ENCODE data around the gene DMD.

Gene DMD

DNA sequence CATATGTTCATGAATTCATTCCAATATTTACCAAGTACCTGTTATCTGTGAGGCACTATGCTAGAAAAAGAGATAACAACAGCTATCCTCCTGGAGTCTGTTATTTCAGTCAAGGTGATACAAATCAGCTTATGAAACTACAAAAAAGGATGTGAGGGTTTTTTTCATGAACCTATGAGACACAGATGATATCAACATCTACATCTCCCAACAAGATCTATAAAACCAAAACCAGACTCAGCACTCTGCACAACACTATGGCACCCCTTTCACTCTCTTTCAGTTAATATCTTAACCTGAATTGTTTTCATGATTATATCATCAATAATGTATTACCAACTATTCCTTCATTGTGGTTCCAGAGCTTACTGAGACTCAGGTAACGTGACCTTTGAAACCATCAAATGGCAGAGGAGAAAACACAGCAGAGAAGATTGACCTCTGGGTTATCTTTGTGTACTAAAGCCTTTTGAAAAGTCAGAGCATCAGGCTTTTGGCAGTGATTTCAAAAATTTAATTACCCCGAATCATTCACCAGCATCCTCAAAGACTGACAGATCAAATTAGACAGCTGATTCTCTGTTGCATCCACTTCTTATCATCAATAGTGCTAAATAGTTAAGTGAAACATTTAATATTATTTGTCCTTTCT is 1894.9 kb downstream of the DMD start:
- DNase-seq: no peak

GRCh38 chrX:31314921-31315320 is 1896.4 kb downstream of the DMD start:
- DNase-seq: no peak

- DNase-seq: no peak
Measured at GRCh38 chrX:31307952-31308351, 1903.4 kb downstream of the DMD start.

GRCh38 chrX:31302573-31303075 is 1908.7 kb downstream of the DMD start:
- DNase-seq: no peak

DNA sequence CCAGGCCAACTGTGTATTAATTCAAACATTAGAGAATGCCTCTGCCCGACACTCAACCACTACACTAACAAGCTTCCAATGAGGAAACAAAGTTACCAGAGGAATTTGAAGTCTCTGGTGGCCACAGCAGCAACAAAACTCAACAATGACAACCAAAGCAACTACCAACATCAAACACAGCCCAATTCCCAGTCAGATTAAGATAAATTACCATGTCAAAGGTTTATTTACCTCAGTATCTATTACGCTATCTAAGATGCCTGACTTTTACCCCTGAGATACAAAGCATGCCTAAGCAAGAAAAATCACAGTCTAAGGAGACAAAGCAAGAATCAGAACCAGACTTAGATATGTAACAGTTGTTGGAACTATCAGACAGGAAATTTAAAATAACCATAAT is 1909.4 kb downstream of the DMD start:
- no peak for DNase-seq

- DNase-seq: no peak
Measured at GRCh38 chrX:31301203-31301602, 1910.1 kb downstream of the DMD start.

DNA sequence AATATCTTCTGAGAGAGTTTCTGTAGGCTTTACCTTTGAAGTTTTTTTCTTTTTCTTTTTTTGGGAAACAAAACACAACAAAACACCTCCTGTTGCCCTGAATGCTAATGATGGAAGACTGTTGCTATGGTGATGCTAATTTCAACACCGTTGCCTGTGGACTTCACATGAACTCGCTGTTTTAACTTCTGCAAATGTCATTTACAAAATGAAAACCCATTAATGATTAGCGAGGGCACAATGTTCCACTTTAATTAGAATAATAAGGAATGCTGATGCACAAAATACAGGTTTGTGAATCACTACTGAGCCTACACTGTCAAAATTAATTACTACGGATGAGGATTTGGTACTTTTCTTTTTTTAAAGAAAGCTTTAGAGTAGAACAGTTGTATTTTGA is 1912.4 kb downstream of the DMD start:
- no peak for DNase-seq

DNA sequence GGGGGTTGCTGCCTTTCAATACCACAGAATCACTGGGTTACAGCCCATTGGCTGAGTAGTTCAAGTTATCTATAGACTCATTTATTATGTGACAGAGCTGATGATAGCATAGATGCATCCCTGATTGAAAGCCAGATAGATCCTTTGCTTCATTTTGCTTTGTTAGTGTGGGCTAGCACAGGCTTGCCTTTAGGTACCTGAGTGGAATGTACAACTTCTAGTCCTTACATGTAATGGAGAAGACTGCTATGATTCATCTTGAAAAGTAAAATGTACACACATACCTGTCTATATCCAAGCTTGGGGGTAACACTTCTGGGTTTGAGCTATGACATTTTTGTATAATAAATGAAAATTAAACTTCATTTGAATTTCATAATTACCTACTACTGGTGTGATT is 1913.5 kb downstream of the DMD start:
- DNase-seq: no peak

GRCh38 chrX:31294475-31294874 is 1916.9 kb downstream of the DMD start:
- DNase-seq: no peak

DNA sequence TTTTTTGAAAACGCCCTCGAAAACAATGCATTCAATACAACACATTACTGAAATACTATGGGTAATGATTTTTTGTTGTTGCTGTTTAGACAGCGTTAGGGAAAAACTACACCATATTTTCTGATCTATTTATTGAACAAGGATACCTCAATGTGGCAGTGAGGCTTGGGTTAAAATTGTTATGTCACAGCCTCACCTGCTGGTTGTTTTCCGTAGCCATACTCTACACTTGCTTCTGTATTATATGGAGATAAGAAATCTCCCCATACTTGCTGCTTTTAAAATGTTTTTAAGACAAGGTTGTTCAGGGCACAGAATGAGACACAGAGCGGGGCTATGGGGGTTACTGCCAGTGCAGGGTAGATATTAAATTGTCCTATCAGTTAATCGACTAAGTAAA is 1917.9 kb downstream of the DMD start:
- DNase-seq: no peak

GRCh38 chrX:31291131-31291530 is 1920.2 kb downstream of the DMD start:
- no peak for DNase-seq

GRCh38 chrX:31287861-31288260 is 1923.5 kb downstream of the DMD start:
- DNase-seq: no peak

GRCh38 chrX:31280580-31280979 is 1930.8 kb downstream of the DMD start:
- DNase-seq: no peak

- DNase-seq: peak in 1 of 2 experiments; percentile 1
Measured at GRCh38 chrX:31279359-31279758, 1932.0 kb downstream of the DMD start.

DNA sequence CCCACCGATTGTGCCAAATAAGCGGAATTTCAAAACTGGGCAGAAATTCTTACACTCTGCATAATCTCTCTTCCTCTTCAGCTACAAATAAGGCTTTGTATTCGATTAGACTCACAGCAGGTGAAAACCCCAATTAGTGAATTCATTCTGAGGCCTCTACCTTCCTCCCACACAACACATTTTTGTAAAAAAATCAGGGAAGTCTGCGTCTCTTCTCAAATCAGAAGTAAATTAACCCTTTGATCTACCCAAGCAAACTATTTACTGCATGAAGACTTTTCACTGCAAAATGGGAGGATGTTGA is 1938.9 kb downstream of the DMD start:
- DNase-seq: no peak

- no peak for DNase-seq
Measured at GRCh38 chrX:31271615-31272471, 1939.5 kb downstream of the DMD start.

DNA sequence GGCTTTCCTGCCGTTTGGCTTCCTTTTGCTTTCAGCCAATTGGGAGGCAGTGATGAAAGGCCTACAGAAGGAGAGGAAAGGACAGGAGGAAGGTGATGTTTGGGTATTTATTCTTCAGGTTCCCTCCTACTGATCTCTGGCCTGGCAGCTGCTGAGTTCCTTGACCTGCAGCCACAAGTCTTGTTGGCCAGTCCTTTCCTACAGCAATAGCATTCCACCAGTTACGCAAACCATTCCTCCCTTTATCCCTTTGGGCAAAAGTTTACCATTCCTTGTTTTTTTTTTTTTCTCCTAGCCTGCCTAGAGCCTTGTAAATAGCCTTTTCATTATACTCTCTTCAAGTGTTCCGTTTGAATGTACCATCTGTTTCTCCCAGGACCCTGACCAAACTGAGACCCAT is 1941.4 kb downstream of the DMD start:
- no peak for DNase-seq

- no peak for DNase-seq
Measured at GRCh38 chrX:31268359-31268758, 1943.0 kb downstream of the DMD start.

DNA sequence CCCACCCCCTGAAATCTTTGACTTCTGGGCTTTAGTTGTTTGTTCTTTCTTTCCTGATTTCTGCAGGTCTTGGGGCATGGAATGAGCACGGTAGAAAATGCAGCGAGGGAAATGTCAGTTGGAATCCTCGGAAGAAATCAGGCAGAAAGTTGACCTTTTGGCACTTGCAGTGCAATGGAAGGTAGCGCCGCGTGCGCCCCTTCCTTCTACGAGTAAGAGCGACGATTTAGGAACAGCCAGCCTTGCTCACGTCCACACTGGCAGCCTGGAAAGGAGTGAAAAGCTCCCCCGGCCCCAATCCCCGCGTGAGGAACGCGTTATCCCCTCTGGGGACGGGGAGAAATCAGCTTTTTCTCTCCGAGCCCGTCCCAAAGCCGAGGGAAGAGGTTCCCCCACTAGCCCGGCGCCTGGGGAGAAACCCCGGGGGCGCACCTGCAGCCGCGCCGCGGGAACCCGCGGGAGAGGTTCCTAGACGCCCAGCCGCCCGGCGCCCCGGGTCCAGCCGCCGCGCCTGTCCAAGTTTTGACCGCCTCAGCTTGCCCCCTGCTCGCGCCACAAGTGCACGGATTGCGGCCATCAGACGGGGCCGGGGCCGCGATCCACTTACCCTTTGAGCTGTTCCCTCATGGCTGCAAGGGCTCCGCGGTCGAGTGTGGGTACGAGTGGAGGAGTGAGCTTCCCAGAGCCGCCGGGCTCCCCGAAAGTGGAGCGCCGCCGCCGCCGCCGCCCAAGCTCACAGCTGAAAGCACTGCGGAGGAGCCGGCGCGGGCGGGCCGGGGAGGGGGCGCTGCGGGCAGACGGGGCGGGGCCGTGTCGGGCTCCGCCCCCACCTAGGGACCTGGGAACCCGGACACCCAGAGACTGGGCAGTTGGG is 1944.9 kb downstream of the DMD start:
- no peak for DNase-seq

GRCh38 chrX:31265383-31265782 is 1946.0 kb downstream of the DMD start:
- DNase-seq: no peak

DNA sequence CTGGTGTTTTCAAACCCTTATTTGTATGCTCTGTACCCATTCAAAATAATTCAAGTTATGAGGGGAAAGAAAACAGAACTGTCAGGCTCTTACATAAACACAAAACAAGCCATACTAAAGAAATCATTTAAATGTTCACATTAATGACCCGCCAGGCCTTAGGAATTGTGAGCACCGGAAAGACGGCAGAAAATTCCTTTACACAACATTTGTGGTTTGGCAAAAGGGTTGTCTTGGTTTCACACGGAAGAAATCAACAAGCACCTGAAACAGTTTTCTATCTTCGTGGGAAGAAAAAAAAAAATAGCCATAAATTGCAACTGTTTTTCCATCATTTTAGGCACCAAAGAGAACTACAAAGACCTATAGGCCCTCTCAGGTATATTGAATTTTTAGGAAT is 1951.0 kb downstream of the DMD start:
- DNase-seq: no peak

DNA sequence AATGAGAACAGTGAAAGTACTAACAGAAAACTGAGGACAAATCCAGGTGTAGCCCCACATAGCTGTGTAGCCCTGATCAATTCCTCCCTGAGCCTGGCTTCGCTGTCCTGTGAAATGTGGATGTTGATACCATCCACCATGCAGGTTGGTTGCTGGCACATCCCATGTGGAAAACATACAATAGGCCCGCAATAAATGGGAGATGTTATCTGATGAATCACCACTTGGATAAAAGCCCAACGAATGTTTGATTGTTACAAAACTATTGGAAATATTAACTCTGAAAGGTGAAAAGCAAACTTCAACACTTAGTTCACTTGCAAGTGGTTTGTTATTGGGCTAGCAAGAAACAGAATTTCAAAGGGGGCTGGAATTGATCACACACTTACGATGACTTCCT is 1953.2 kb downstream of the DMD start:
- DNase-seq: no peak

- no peak for DNase-seq
Measured at GRCh38 chrX:31255310-31256033, 1955.9 kb downstream of the DMD start.
